GM18861 (cell line): ENCODE measurements around the gene TEX11.
"Not testable (repeated sequence)": the region's sequence is repeated elsewhere in the genome, so short reads cannot be mapped to it uniquely, and the experiment has no call there.

Experiments used
- ATAC-seq: cut with Tn5 transposase; IDR thresholded peaks from one replicate; pipeline ENCODE4 v1.9.1; 2021; ENCODE audit not compliant: unreplicated experiment

The TEX11 gene

DNA sequence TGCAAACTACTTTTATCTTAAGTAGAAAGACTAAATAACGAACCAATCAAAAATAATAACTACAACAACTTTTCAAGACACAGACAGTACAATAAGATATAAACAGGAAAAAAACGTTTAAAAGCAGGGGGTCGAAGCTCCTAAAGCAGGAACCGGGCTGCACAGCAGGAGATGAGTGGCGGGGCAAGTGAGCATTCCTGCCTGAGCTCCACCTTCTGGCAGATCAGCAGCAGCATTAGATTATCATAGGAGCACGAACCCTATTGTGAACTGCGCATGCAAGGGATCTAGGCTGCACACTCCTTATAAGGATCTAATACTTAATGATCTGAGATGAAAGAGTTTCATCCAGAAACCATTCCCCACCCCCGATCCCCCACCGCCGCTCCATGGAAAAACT lies 146.2 kb downstream of the TEX11 start:
- no peak for ATAC-seq

- no peak for ATAC-seq
Measured at GRCh38 chrX:70755850-70756249, 152.7 kb downstream of the TEX11 start.

GRCh38 chrX:70754169-70754848 lies 154.2 kb downstream of the TEX11 start:
- no peak for ATAC-seq

- ATAC-seq, result not testable (repeated sequence)
Measured at GRCh38 chrX:70733774-70734173, 174.7 kb downstream of the TEX11 start.

DNA sequence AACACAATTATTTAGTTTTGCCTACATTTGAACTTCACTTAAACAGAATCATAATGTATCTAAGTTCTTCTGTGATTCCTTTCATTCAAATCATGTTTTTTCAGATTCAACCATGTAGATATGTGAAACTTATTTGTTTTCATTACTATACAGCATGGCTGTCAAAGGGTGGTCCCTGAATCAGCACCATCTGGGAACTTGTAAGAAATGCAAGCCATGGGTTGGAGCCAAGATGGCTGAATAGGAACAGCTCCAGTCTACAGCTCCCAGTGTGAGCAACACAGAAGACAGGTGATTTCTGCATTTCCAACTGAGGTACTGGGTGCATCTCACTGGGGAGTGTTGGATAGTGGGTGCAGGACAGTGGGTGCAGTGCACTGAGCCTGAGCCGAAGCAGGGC lies 180.6 kb downstream of the TEX11 start:
- ATAC-seq, result not testable (repeated sequence)

GRCh38 chrX:70720721-70721120 lies 187.8 kb downstream of the TEX11 start:
- ATAC-seq, result no peak

GRCh38 chrX:70711336-70711735 lies 197.2 kb downstream of the TEX11 start:
- ATAC-seq, result not testable (repeated sequence)

- no peak for ATAC-seq
Measured at GRCh38 chrX:70694339-70695122, 214.0 kb downstream of the TEX11 start.

GRCh38 chrX:70679455-70679854 lies 229.1 kb downstream of the TEX11 start:
- ATAC-seq, result not testable (repeated sequence)

- no peak for ATAC-seq
Measured at GRCh38 chrX:70675284-70675683, 233.2 kb downstream of the TEX11 start.

- ATAC-seq, result no peak
Measured at GRCh38 chrX:70672326-70672725, 236.2 kb downstream of the TEX11 start.

DNA sequence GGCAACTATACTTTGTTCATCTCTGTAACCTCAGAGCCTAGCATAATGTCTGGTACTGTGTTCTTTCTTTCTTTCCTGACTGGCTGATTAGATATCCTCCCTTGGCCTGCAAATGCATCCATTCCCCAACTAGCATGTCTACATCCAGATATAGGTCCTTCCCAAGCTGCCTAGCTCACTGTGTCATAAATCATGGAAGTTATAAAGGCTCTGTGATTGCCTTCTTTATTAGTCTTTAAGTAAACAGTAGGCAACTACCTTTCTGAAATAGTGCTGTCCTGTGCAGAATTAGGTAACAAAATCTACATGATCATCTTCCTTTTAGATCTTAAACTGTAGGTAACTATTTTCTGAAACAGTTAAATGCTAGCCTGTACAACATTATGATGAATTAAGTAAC lies 239.4 kb downstream of the TEX11 start:
- ATAC-seq, result no peak

GRCh38 chrX:70664726-70665125 lies 243.8 kb downstream of the TEX11 start:
- ATAC-seq, result no peak

- ATAC-seq, result not testable (repeated sequence)
Measured at GRCh38 chrX:70661124-70661523, 247.4 kb downstream of the TEX11 start.

DNA sequence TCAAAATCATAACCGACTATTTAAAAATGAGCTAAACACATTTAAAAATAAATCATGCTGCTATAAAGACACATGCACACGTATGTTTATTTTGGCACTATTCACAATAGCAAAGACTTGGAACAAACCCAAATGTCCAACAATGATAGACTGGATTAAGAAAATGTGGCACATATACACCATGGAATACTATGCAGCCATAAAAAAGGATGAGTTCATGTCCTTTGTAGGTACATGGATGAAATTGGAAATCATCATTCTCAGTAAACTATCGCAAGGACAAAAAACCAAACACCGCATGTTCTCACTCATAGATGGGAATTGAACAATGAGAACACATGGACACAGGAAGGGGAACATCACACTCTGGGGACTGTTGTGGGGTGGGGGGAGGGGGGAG lies 251.0 kb downstream of the TEX11 start:
- ATAC-seq, result not testable (repeated sequence)

- no peak for ATAC-seq
Measured at GRCh38 chrX:70656304-70656703, 252.2 kb downstream of the TEX11 start.

DNA sequence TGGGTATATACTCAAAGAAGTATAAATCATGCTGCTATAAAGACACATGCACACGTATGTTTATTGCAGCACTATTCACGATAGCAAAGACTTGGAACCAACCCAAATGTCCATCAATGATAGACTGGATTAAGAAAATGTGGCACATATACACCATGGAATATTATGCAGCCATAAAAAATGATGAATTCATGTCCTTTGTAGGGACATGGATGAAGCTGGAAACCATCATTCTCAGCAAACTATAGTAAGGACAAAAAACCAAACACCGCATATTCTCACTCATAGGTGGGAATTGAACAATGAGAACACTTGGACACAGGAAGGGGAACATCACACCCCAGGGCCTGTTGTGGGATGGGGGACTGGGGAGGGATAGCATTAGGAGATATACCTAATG lies 260.6 kb downstream of the TEX11 start:
- not testable (repeated sequence) for ATAC-seq

DNA sequence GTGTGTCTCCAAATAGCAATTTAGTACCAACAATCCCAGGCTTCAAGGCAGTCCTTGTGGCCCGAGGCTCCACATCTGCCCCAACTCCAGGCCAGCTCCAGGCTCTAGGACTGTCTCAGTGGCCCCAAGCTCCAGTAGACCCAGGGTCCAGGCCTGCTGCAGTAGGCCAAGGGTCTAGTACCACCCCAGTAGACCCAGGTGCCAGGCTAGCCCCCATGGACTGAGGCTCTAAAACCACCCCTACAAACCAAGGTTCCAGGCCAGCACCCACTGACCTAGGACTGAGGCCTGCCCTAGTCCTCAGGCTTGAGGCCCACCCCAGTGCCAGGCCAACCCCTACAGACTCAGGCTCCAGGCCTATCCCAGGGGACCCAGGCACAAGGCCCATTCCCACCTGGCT lies 272.3 kb downstream of the TEX11 start:
- ATAC-seq, result no peak

DNA sequence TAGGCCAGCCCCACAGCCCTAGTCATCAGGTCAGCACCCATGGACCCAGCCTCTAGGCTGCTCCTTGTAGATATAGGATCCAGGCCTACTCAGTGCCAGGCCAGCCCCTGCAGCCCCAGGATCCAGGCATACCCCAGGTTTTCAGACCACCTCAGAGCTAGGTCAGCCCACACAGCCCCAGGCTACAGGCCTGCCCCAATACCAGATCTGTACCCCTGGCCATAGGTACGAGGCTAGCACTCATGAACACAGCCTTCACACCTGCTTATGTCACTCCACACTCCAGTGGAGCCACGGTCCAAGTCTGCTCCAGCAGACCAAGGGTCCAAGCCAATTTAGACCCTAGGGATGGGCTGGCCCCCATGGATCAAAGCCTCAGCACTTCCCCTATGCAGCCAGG lies 272.8 kb downstream of the TEX11 start:
- no peak for ATAC-seq

- ATAC-seq, result no peak
Measured at GRCh38 chrX:70635227-70635626, 273.3 kb downstream of the TEX11 start.

DNA sequence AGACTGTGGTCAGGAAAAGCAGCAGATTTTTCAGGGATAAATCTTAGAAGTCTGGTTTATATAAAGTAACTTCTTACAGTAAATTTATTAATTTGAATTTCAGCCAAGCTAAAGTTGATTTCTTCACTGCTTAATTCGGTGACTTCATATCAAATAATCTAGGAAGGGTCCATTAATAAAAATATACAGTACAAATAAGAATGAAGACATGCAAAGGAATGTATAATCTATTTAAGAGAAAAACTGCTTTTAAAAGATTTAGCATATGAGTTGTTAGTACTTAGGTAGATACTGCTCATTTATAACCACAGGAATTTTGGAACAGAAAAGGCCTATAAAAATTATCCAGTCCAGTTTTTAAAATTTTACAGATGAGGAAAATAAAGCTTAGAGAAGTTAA lies 286.8 kb downstream of the TEX11 start:
- no peak for ATAC-seq

DNA sequence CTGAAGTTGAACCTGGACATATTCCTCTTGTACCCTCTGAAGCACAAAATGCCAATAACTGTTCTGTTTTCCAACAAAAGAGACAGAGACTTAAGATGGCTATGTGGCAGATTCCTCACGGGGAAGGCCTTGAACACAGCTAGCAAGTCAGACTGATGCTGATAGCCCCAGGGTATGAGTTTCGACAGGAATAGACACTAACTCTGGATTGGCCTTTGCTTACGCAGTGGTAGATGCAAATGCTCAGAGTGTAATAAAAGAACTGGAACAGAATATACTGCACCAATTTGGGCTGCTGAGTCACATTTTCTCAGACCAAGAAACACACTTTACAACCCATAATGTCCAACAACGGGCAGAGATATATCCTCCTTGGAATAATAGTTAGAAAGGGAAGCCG lies 290.0 kb downstream of the TEX11 start:
- no peak for ATAC-seq
